Esophagus squamous epithelium (tissue), 4 donors: ENCODE data around the gene EVA1A.

Experiments used
- POLR2A ChIP-seq, 4 donors: fragments of 450-650 bp; IDR thresholded peaks; one replicate each; pipeline ENCODE4 v1.6.1; 2017; ENCODE audit warnings: antibody characterized with exemption in 4 of 4, mild to moderate bottlenecking in 4 of 4, moderate library complexity in 3 of 4
- TF ChIP-seq, protein P1 (sequence below), 6 experiments: fragments of 450-650 bp in 4 of 6; fragments of 200-600 bp in 2 of 6; sonication (generic) in 2 of 6; IDR thresholded peaks; one replicate each; pipeline ENCODE4 v1.5.1; 2016 to 2019; ENCODE audit warnings: antibody characterized with exemption in 6 of 6, mild to moderate bottlenecking in 4 of 6, moderate library complexity in 4 of 6

DNA sequence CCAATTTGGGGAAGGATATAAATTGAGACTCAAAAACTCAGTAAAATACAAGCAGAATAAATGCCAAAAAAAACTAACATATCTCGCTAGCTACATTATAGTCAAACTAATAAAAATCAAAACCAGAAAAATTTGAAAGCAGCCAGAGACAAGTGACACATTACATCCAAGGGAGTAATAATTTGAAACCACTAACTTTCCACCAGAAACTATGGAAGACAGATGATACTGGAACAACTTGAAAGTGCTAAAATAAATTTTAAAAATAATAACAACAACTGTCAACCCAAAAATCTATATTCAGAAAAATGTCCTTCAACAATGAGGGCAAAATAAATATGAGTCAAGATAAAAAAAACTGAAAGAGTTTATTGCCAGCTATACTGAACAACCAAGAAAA, 110.7 kb downstream of the EVA1A start:
- TF ChIP-seq, protein P1, sequence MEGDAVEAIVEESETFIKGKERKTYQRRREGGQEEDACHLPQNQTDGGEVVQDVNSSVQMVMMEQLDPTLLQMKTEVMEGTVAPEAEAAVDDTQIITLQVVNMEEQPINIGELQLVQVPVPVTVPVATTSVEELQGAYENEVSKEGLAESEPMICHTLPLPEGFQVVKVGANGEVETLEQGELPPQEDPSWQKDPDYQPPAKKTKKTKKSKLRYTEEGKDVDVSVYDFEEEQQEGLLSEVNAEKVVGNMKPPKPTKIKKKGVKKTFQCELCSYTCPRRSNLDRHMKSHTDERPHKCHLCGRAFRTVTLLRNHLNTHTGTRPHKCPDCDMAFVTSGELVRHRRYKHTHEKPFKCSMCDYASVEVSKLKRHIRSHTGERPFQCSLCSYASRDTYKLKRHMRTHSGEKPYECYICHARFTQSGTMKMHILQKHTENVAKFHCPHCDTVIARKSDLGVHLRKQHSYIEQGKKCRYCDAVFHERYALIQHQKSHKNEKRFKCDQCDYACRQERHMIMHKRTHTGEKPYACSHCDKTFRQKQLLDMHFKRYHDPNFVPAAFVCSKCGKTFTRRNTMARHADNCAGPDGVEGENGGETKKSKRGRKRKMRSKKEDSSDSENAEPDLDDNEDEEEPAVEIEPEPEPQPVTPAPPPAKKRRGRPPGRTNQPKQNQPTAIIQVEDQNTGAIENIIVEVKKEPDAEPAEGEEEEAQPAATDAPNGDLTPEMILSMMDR (IDR thresholded peaks at IDR 0.05): no peak
- TF ChIP-seq POLR2A (IDR thresholded peaks at IDR 0.05): no peak
